Measurements from ENCODE around the gene GNAL. TPM values are rescaled to one million over a fixed set of nuclear protein-coding genes. Genes with fewer than 3 reads are reported as not detected.
A peak's percentile ranks its signal among the peaks of the same experiment; 100 is the strongest.

Gene GNAL
- total RNA-seq, 1 experiment from 2014 or later: 24.0 TPM

DNA sequence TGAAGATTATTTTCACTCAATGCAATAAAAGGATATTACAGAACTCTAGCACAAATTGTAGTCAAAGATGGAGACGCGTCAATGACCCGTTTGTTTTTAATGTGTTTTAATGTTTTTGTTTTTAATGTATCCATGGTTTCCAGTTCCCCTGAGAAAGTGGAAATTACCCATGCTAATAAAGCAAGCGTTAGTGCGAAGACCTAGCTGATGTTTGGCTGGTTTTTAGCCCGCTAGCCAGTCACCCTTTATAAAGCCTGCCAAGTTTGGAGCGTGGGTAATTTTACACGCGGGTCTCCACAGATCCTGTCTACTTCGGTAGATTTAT, 161.7 kb downstream of the GNAL start:
- no peak overlapping the region for H4K8ac ChIP-seq (replicated peaks; ENCODE audit: insufficient read length, low read depth, low read length)
- no peak for DNase-seq
- peaks cover 18% of the 10 kb centered on the region; the same call in 1 of the 2 replicates for H3K79me2 ChIP-seq (ENCODE audit: insufficient read depth, low read length)
- no peak overlapping the region for H2BK12ac ChIP-seq (ENCODE audit: insufficient read length, low read depth, low read length)
- no peak overlapping the region for H3K23ac ChIP-seq (ENCODE audit: insufficient read length, low read depth, low read length)
- H3K4ac ChIP-seq (ENCODE audit: low read depth, low read length): no peak overlapping the region
- no peak overlapping the region for H2AK5ac ChIP-seq (ENCODE audit: insufficient read length, low read length)
- Mint-ChIP-seq H3K4me3 (peak overlapping the region; percentile 100), H3K4me1 (peaks cover 23 to 28% of the 10 kb centered on the region in 2 experiments), H3K27ac (peak overlapping the region; percentile 93 to 98 (median 94)), H3K36me3 (ENCODE audit: insufficient read depth in 1 of 3, low read depth in 3 of 3) (peaks cover 2 to 4% (median 2%) of the 10 kb centered on the region in 3 experiments; a peak in 3 of 7 replicates), H3K9me3 (no peaks in the 10 kb centered on the region; a peak in 1 of 5 replicates), H3K27me3 (ENCODE audit: low read depth) (peaks cover 2% of the 10 kb centered on the region; the same call in 1 of the 2 replicates)
- H4K20me1 ChIP-seq (ENCODE audit: control insufficient read depth, insufficient read depth, insufficient read length): no peaks in the 10 kb centered on the region
- no peaks in the 10 kb centered on the region; the same call in 1 of the 2 replicates for H3K4me1 ChIP-seq (ENCODE audit: insufficient read depth, low read length)
- no peaks in the 10 kb centered on the region for H3K9me3 ChIP-seq (ENCODE audit: control insufficient read depth, low read depth, low read length)
- WGBS (ENCODE audit: extremely low coverage, insufficient read length, low lambda C conversion rate): no CpG with 5 or more reads among the region's 10 CpGs
- no peaks in the 10 kb centered on the region for H3K79me1 ChIP-seq (ENCODE audit: insufficient read depth, low read depth, low read length, poor library complexity, severe bottlenecking)
- no peak overlapping the region for H3K27ac ChIP-seq (ENCODE audit: insufficient read length, low read depth, low read length)
- no peak overlapping the region for H3K18ac ChIP-seq (ENCODE audit: insufficient read length, low read depth, low read length)
- no peak overlapping the region for H2BK5ac ChIP-seq (ENCODE audit: insufficient read length, low read length)
- H3K4me2 ChIP-seq (ENCODE audit: insufficient read depth, insufficient read length, low read length): peak overlapping the region; percentile 94
- no peak overlapping the region for H3T11ph ChIP-seq (ENCODE audit: low read length)
- no peak overlapping the region for H2BK20ac ChIP-seq (ENCODE audit: low read depth, low read length, poor library complexity, severe bottlenecking)
- H3K14ac ChIP-seq (ENCODE audit: insufficient read depth, low read length): no peak overlapping the region; the same call in 1 of the 2 replicates
- no peak overlapping the region for H2AFZ ChIP-seq (ENCODE audit: low read length)
- H3K27me3 ChIP-seq (ENCODE audit: insufficient read depth, low read length): no peaks in the 10 kb centered on the region
- H4K5ac ChIP-seq (ENCODE audit: insufficient read length, low read depth, low read length): no peak overlapping the region
- H4K91ac ChIP-seq (ENCODE audit: insufficient read length, low read depth, low read length): no peak overlapping the region
- no peak overlapping the region for H3K56ac ChIP-seq (ENCODE audit: insufficient read length, low read depth, low read length)
- H3K9ac ChIP-seq (ENCODE audit: extremely low read depth, insufficient read length, low read length): peak overlapping the region; percentile 36
- H2BK120ac ChIP-seq (ENCODE audit: low read depth, low read length, poor library complexity, severe bottlenecking): no peak overlapping the region
- TF ChIP-seq CTCF (conservative IDR thresholded peaks at IDR 0.05): no peak
- H3K23me2 ChIP-seq (ENCODE audit: insufficient read length, low read depth, low read length, poor library complexity, severe bottlenecking): peaks cover 10% of the 10 kb centered on the region
- H2BK15ac ChIP-seq (ENCODE audit: low read depth, low read length): no peak overlapping the region
